Prostate gland (tissue), 2 donors: ENCODE results near the gene INTU.
"Not testable (repeated sequence)": the region's sequence is repeated elsewhere in the genome, so short reads cannot be mapped to it uniquely, and the experiment has no call there.

Experiments
- CTCF ChIP-seq, 4 experiments: fragments of 200-600 bp in 2 of 4; fragments of 450-650 bp in 2 of 4; sonication (generic) in 2 of 4; IDR thresholded peaks; 1 replicate in 3 of 4; 2 replicates in 1 of 4; pipeline ENCODE4 v1.5.1; 2016 to 2019; ENCODE audit warnings: antibody characterized with exemption in 4 of 4, mild to moderate bottlenecking in 2 of 4, moderate library complexity in 2 of 4
- POLR2A ChIP-seq: fragments of 450-650 bp; IDR thresholded peaks from one replicate; pipeline ENCODE4 v1.6.1; 2016; ENCODE audit warnings: antibody characterized with exemption, mild to moderate bottlenecking
- POLR2AphosphoS5 ChIP-seq: sonication (generic); formaldehyde crosslinking; IDR thresholded peaks from one replicate; pipeline ENCODE4 v1.6.1; 2017; ENCODE audit warnings: antibody characterized with exemption

GRCh38 chr4:127589153-127589552 is 43.6 kb upstream of the INTU start:
- not testable (repeated sequence) for TF ChIP-seq CTCF (IDR thresholded peaks at IDR 0.05); POLR2A; POLR2AphosphoS5
